ENCODE measurements around the gene NCR3LG1. TPM values are rescaled to one million over a fixed set of nuclear protein-coding genes. Genes with fewer than 3 reads are reported as not detected.

Gene NCR3LG1
- polyA plus RNA-seq, 1 donor (not counting 4 experiments of a cell fraction or from before 2014, with no cell fraction given): 3.9 TPM

DNA sequence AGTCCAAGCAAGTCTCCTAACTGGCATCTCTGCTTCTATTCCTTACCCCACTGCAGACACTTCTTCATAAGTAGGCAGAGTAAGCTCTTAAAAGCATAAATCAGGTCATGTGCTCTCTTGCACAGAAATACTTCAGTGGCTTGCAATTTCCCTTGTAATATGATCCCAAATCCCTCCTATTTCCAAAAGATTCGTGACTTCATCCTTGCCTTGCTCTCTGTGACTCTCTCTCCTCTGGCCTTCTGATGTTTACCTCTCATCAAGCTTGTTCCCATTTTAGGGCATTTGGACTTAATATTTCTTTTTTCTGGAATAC is 37.4 kb upstream of the NCR3LG1 start:
- H3K9me1 ChIP-seq (ENCODE audit: control insufficient read depth, extremely low read depth, insufficient read depth, low read length): no peaks in the 10 kb centered on the region
- peaks cover 0 to 7% of the 10 kb centered on the region in 2 experiments for H3K36me3 ChIP-seq (ENCODE audit: control insufficient read depth in 2 of 2, extremely low read depth in 1 of 2, insufficient read depth in 2 of 2, low read length in 2 of 2)
- H2AFZ ChIP-seq (ENCODE audit: control insufficient read depth, low read length): peak overlapping the region; percentile 68
- DNase-seq (ENCODE audit: low read depth, low spot score): no peak
- H4K20me1 ChIP-seq (ENCODE audit: control insufficient read depth, extremely low read depth, insufficient read depth, low read length): no peaks in the 10 kb centered on the region
- dilution Hi-C loops (cut with MboI; ENCODE audit: extremely low pct_ligation_motif_present, low sequenced_read_pairs): no loop called here
- H3K4me1 ChIP-seq (ENCODE audit: control insufficient read depth, extremely low read depth, insufficient read depth, low read length): peaks cover 22% of the 10 kb centered on the region
- H3K4me2 ChIP-seq (ENCODE audit: control insufficient read depth, extremely low read depth, insufficient read depth, low read depth, low read length): peak overlapping the region; percentile 70
- TF ChIP-seq EZH2 (IDR thresholded peaks at IDR 0.05; ENCODE audit: low read length): no peak
- TF ChIP-seq, protein P1, sequence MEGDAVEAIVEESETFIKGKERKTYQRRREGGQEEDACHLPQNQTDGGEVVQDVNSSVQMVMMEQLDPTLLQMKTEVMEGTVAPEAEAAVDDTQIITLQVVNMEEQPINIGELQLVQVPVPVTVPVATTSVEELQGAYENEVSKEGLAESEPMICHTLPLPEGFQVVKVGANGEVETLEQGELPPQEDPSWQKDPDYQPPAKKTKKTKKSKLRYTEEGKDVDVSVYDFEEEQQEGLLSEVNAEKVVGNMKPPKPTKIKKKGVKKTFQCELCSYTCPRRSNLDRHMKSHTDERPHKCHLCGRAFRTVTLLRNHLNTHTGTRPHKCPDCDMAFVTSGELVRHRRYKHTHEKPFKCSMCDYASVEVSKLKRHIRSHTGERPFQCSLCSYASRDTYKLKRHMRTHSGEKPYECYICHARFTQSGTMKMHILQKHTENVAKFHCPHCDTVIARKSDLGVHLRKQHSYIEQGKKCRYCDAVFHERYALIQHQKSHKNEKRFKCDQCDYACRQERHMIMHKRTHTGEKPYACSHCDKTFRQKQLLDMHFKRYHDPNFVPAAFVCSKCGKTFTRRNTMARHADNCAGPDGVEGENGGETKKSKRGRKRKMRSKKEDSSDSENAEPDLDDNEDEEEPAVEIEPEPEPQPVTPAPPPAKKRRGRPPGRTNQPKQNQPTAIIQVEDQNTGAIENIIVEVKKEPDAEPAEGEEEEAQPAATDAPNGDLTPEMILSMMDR (optimal IDR thresholded peaks at IDR 0.05 in 1 of 3, IDR thresholded peaks at IDR 0.05 in 1 of 3, conservative IDR thresholded peaks at IDR 0.05 in 1 of 3; ENCODE audit: extremely low read depth in 1 of 3, insufficient read depth in 2 of 3, low read length in 3 of 3): no peak
- no peaks in the 10 kb centered on the region for H3K9me3 ChIP-seq (ENCODE audit: control insufficient read depth, low read depth, low read length)
- peak overlapping the region; percentile 62 for H3K27ac ChIP-seq (ENCODE audit: control insufficient read depth, insufficient read depth, low read length)
- no peak overlapping the region for H3K4me3 ChIP-seq (ENCODE audit: control insufficient read depth in 2 of 3, extremely low read depth in 1 of 3, insufficient read depth in 2 of 3, low read depth in 1 of 3, low read length in 3 of 3)
- peak; percentile 96 for FAIRE-seq
- H3K79me2 ChIP-seq (ENCODE audit: control insufficient read depth, insufficient read depth, low read length): no peaks in the 10 kb centered on the region
- no peaks in the 10 kb centered on the region for H3K27me3 ChIP-seq (ENCODE audit: control insufficient read depth, extremely low read depth, insufficient read depth, low read length)
- H3K9ac ChIP-seq (ENCODE audit: control insufficient read depth, extremely low read depth, insufficient read depth, low read length): no peak overlapping the region

DNA sequence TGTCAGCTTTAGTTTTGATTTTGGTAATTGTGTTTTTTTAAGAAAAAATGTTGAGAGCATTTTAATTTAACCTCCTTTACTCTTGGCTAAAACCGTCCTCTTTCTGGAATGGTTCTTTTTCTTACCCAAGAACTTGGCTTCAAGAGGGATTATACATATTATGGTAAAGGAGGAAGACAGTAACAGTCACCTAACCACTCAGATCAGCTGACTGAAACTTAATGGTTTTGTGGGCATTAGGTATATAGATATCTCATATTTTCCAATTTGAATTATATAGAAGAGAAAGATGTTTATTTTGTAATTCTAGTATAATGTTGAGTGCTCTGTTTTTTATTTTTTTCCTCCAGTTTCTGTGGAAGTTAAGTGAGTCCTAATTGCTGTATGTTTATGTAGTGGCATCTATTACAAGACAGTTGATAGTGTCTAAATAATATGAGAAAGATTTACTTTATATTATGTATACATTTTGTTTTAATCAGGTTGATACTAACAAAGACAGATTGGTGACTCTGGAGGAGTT is 36.6 kb upstream of the NCR3LG1 start:
- peak overlapping the region; percentile 54 for H3K27ac ChIP-seq (ENCODE audit: control insufficient read depth, insufficient read depth, low read length)

More for the DNA sequence above, 36.6 kb upstream of the NCR3LG1 start:
- FAIRE-seq: peak; percentile 60
- DNase-seq (ENCODE audit: low read depth, low spot score): no peak
- Histone ChIP-seq H3K27me3 (ENCODE audit: control insufficient read depth, extremely low read depth, insufficient read depth, low read length) (no peaks in the 10 kb centered on the region), H3K4me3 (ENCODE audit: control insufficient read depth in 2 of 3, extremely low read depth in 1 of 3, insufficient read depth in 2 of 3, low read depth in 1 of 3, low read length in 3 of 3) (no peak overlapping the region), H3K79me2 (ENCODE audit: control insufficient read depth, insufficient read depth, low read length) (no peaks in the 10 kb centered on the region), H3K9me1 (ENCODE audit: control insufficient read depth, extremely low read depth, insufficient read depth, low read length) (no peaks in the 10 kb centered on the region), H3K36me3 (ENCODE audit: control insufficient read depth in 2 of 2, extremely low read depth in 1 of 2, insufficient read depth in 2 of 2, low read length in 2 of 2) (peaks cover 0 to 7% of the 10 kb centered on the region in 2 experiments), H3K4me2 (ENCODE audit: control insufficient read depth, extremely low read depth, insufficient read depth, low read depth, low read length) (no peak overlapping the region), H2AFZ (ENCODE audit: control insufficient read depth, low read length) (no peak overlapping the region), H3K4me1 (ENCODE audit: control insufficient read depth, extremely low read depth, insufficient read depth, low read length) (peaks cover 22% of the 10 kb centered on the region), H3K9ac (ENCODE audit: control insufficient read depth, extremely low read depth, insufficient read depth, low read length) (no peak overlapping the region), H4K20me1 (ENCODE audit: control insufficient read depth, extremely low read depth, insufficient read depth, low read length) (no peaks in the 10 kb centered on the region), H3K9me3 (ENCODE audit: control insufficient read depth, low read depth, low read length) (no peaks in the 10 kb centered on the region)
- TF ChIP-seq EZH2 (IDR thresholded peaks at IDR 0.05; ENCODE audit: low read length): no peak
- TF ChIP-seq, protein P1 (optimal IDR thresholded peaks at IDR 0.05 in 1 of 3, IDR thresholded peaks at IDR 0.05 in 1 of 3, conservative IDR thresholded peaks at IDR 0.05 in 1 of 3; ENCODE audit: extremely low read depth in 1 of 3, insufficient read depth in 2 of 3, low read length in 3 of 3): no peak
- dilution Hi-C loops (cut with MboI; ENCODE audit: extremely low pct_ligation_motif_present, low sequenced_read_pairs): no loop called here

All from keratinocyte (primary cell).